Stomach (tissue), 9 donors: ENCODE results near the gene ZC3H12D. TPM values are rescaled to one million over a fixed set of nuclear protein-coding genes. Genes with fewer than 3 reads are reported as not detected.

ENCODE experiments used
- DNase-seq, 2 donors: peaks; one replicate each; pipeline versions ENCODE4 v3.0.0 to v3.0.0-alpha.2; 2013 to 2019
- H3K27ac ChIP-seq, 5 donors: fragments of 200-600 bp in 4 of 5; sonication (generic) in 4 of 5; one replicate each; pipeline ENCODE4 v1.5.1; 2013 to 2019; ENCODE audit warnings: mild to moderate bottlenecking in 1 of 5, moderate library complexity in 1 of 5
- H3K27me3 ChIP-seq, 3 donors: fragments of 200-600 bp; sonication (generic); one replicate each; pipeline ENCODE4 v1.5.1; 2017 to 2019; ENCODE audit warnings: mixed run types in 1 of 3
- H3K36me3 ChIP-seq, 4 donors: fragments of 200-600 bp; sonication (generic); 1 replicate in 3 of 4; 2 replicates in 1 of 4; pipeline ENCODE4 v1.5.1; 2016 to 2019
- H3K4me1 ChIP-seq, 4 donors: fragments of 200-600 bp; sonication (generic); one replicate each; pipeline ENCODE4 v1.5.1; 2016 to 2019
- H3K4me3 ChIP-seq, 4 donors: fragments of 200-600 bp; sonication (generic) in 3 of 4; one replicate each; pipeline ENCODE4 v1.5.1; 2016 to 2019; ENCODE audit warnings: mild to moderate bottlenecking in 1 of 4
- H3K9me3 ChIP-seq, 4 donors: fragments of 200-600 bp; sonication (generic); one replicate each; pipeline ENCODE4 v1.5.1; 2016 to 2019
- EP300 ChIP-seq: sonication (generic); formaldehyde crosslinking; IDR thresholded peaks from one replicate; pipeline ENCODE4 v1.6.1; 2017; ENCODE audit warnings: antibody characterized with exemption
- POLR2A ChIP-seq, 4 donors: fragments of 450-650 bp; IDR thresholded peaks; one replicate each; pipeline ENCODE4 v1.6.1; 2016; ENCODE audit warnings: antibody characterized with exemption in 4 of 4, control low read depth in 2 of 4, mild to moderate bottlenecking in 1 of 4, moderate library complexity in 1 of 4
- POLR2AphosphoS5 ChIP-seq, 3 donors: sonication (generic); formaldehyde crosslinking; IDR thresholded peaks; one replicate each; pipeline ENCODE4 v1.6.1; 2016; ENCODE audit warnings: antibody characterized with exemption in 3 of 3
- WGBS, 5 donors: extraction: QIAGEN DNeasy Blood & Tissue Kit in 3 of 5; methylation state at CpG; one replicate each; pipeline versions ENCODE4 v1.1.5 to v1.1.7; 2013 to 2018; 5-methylcytosine and 5-hydroxymethylcytosine counted together
- intact Hi-C: fragments of 100-400 bp; cut with DNase I; formaldehyde crosslinking; loops from one replicate; pipeline ENCODE4 v1.15.1; 2023; ENCODE audit warnings: low total_unique reads
- polyA plus RNA-seq, 3 donors: library from polyadenylated mRNA; stranded (reverse); fragments of 200-250 nt; gene quantifications; one replicate each; pipeline ENCODE4 v1.2.3, GENCODE V29; 2013
- total RNA-seq, 5 donors: library from RNA; depleted of rRNA; stranded (reverse); fragments of >200 nt; gene quantifications; one replicate each; pipeline versions ENCODE4 v1.1.0 to v1.2.3, GENCODE V29; 2014 to 2016
- TF ChIP-seq, protein P1 (sequence below), 7 experiments: fragments of 450-650 bp in 4 of 7; fragments of 200-600 bp in 3 of 7; sonication (generic) in 3 of 7; IDR thresholded peaks; one replicate each; pipeline ENCODE4 v1.5.1; 2016 to 2019; ENCODE audit warnings: antibody characterized with exemption in 7 of 7, control low read depth in 2 of 7, mild to moderate bottlenecking in 1 of 7
- donor health status: healthy with polysubstance abuse.
- donor health status: Bipolar disorder and iron deficiency.
- donor health status: healthy.

ZC3H12D gene
- total and polyA plus RNA-seq, 8 donors, result 0.31 to 2.2 (median 0.85) TPM; not detected in 3

DNA sequence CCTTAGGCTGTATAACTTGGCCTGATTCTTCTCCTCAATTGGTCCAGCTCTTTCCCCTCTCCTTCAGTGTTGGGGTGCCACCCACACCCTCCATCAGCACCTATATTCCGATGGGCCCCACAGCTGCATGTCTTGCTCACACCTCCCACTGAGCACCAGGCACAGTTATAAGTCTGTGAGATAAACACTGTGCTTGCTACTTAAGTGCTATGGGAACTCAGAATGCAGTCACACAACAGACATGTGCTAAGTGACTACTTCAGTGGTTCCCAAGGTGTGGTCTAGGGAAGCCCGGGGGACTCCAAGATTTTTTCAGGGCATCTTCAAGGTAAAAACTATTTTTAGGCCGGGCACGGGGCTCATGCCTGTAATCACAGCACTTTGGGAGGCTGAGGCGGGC, 7.3 kb downstream of the ZC3H12D start:
- intact Hi-C loops, result no loop called here
- H3K27ac ChIP-seq, result no peak overlapping the region
- WGBS, 5 donors, result 90 to 98% (median 95%) methylated on average over 5 of the region's 5 CpGs
- H3K4me3 ChIP-seq, result no peak overlapping the region
- no peaks in the 10 kb centered on the region for H3K9me3 ChIP-seq
- H3K27me3 ChIP-seq, result no peaks in the 10 kb centered on the region
- peaks cover 0 to 28% (median 8%) of the 10 kb centered on the region in 4 donors for H3K4me1 ChIP-seq
- no peaks in the 10 kb centered on the region for H3K36me3 ChIP-seq
- no peak for DNase-seq
- TF ChIP-seq EP300 (no peak), POLR2A (IDR thresholded peaks at IDR 0.05) (no peak), POLR2AphosphoS5 (IDR thresholded peaks at IDR 0.05) (no peak)
- TF ChIP-seq, protein P1, sequence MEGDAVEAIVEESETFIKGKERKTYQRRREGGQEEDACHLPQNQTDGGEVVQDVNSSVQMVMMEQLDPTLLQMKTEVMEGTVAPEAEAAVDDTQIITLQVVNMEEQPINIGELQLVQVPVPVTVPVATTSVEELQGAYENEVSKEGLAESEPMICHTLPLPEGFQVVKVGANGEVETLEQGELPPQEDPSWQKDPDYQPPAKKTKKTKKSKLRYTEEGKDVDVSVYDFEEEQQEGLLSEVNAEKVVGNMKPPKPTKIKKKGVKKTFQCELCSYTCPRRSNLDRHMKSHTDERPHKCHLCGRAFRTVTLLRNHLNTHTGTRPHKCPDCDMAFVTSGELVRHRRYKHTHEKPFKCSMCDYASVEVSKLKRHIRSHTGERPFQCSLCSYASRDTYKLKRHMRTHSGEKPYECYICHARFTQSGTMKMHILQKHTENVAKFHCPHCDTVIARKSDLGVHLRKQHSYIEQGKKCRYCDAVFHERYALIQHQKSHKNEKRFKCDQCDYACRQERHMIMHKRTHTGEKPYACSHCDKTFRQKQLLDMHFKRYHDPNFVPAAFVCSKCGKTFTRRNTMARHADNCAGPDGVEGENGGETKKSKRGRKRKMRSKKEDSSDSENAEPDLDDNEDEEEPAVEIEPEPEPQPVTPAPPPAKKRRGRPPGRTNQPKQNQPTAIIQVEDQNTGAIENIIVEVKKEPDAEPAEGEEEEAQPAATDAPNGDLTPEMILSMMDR (IDR thresholded peaks at IDR 0.05), result no peak

GRCh38 chr6:149476789-149477455, 7.9 kb downstream of the ZC3H12D start:
- intact Hi-C loops, result no loop called here
- no peaks in the 10 kb centered on the region for H3K36me3 ChIP-seq
- H3K9me3 ChIP-seq, result no peaks in the 10 kb centered on the region
- no peaks in the 10 kb centered on the region for H3K27me3 ChIP-seq
- no peak for TF ChIP-seq POLR2A (IDR thresholded peaks at IDR 0.05)
- TF ChIP-seq, protein P1 (IDR thresholded peaks at IDR 0.05), result no peak
- TF ChIP-seq POLR2AphosphoS5 (IDR thresholded peaks at IDR 0.05), result no peak
- no peak for TF ChIP-seq EP300
- WGBS, 5 donors, result 66 to 76% (median 69%) methylated on average over 6 of the region's 6 CpGs
- H3K4me3 ChIP-seq, result no peak overlapping the region
- no peak for DNase-seq
- peaks cover 0 to 26% (median 7%) of the 10 kb centered on the region in 4 donors for H3K4me1 ChIP-seq
- H3K27ac ChIP-seq, result no peak overlapping the region

DNA sequence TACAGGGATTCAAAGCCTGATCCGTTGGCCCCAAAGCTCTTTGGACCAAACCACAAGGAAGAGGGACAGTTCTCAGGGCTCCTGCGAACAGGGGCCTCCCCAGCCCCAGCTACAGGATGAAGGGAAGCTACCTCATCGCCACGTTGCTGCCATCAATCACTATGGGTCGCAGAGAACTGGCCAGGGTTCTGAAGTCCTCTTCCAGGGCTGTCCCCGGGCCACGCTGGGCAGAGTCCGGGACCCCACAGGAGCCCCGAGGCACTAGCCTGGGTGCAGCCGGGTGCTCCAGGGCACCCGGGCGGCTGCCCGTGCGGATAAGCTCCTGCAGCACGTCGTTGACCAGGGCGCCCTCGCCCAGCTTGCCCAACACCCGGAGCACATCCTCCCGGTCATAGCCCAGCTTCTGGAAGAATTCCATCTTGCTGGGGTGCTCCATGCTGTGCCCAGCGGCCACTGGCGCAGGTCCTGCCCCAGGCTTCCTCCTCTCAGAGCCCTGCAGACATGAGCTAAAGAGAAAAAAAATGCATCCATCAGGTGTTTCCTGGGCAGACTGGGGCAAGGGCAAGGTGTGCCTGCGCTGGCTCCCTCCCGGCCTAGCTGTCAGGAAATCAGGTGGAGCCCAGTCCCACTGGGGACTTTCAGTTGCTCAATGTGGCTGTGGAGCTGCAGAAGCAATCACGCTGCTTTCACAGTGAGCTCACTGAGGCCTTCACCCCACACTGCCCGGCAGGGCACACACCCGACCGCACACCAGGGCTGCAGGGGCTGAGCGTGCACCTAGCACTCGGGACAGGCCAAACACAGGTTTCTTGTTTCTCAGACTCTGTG, 10.5 kb downstream of the ZC3H12D start:
- intact Hi-C loops, result no loop called here
- no peaks in the 10 kb centered on the region for H3K36me3 ChIP-seq
- H3K9me3 ChIP-seq, result no peaks in the 10 kb centered on the region
- no peak for DNase-seq
- no peaks in the 10 kb centered on the region for H3K27me3 ChIP-seq
- H3K4me1 ChIP-seq, result peaks cover 0 to 16% (median 5%) of the 10 kb centered on the region in 4 donors
- H3K27ac ChIP-seq, result no peak overlapping the region
- no peak overlapping the region for H3K4me3 ChIP-seq
- TF ChIP-seq POLR2A (IDR thresholded peaks at IDR 0.05) (no peak), EP300 (no peak), POLR2AphosphoS5 (IDR thresholded peaks at IDR 0.05) (no peak)
- TF ChIP-seq, protein P1 (IDR thresholded peaks at IDR 0.05), result no peak
- 77 to 88% (median 85%) methylated on average over 12 to 30 of the region's 30 CpGs for WGBS, 5 donors

DNA sequence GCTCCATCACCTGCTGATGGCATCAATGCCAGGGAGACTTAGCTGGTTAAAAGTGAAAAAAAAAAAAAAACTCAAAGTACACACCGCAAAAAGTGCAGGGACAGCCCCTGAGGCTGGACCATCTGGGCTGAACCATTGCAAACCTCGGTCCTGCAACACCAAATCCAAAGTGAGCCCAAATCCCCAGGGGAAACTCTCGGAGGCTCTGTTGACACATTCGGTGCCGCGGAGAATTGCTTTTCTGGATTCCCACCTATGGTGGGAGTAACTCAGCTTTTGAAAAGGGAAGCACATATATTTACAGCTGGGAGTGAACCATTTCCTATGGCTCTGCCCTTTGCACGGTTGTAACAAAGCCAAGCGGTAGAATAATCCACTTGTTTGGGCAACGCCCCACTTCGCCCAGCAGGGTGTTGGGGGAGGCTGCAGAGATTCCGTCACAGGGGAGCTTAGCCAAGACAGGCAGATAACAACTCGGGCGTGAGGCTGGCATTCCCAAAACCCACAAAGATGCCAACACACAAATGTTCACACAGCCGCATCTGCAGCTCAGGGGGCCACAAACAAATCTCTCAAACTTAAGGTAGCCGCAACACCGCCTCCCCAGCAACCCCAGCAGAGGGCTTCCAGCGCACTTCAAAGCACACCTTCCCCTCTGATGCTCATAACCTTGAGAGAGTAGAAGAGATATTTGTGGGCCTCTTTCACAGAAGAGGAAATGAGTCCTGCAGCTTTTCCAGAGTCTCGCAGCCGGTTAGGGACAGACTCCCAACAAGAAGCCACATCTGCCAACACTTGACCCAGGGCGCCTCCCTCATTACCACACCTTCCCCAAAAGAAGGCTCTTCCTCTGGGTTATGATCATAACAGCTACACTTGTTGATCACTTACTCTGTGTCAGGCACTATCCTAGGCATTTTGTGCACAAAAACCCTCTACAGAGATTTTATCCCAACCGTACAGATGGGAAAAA, 11.4 kb downstream of the ZC3H12D start:
- DNase-seq, result peak; percentile 44 to 74
- whole genome bisulfite sequencing, 5 donors, result 44 to 62% (median 49%) methylated on average over 19 to 21 of the region's 21 CpGs
- Histone ChIP-seq H3K27me3 (no peaks in the 10 kb centered on the region), H3K27ac (no peak overlapping the region), H3K4me3 (peak overlapping the region in 1 of 4 donors; percentile 20), H3K9me3 (no peaks in the 10 kb centered on the region), H3K4me1 (peaks cover 0 to 16% (median 7%) of the 10 kb centered on the region in 4 donors), H3K36me3 (no peaks in the 10 kb centered on the region)
- TF ChIP-seq EP300 (no peak), POLR2A (IDR thresholded peaks at IDR 0.05) (no peak)
- TF ChIP-seq, protein P1 (IDR thresholded peaks at IDR 0.05), result peak in 1 of 7 experiments; percentile 9
- intact Hi-C loops, result no loop called here
